Esophagus muscularis mucosa (tissue), 3 donors: ENCODE results near the gene BTBD19.

Experiments
- CTCF ChIP-seq, 3 experiments: fragments of 200-600 bp in 2 of 3; fragments of 450-650 bp in 1 of 3; sonication (generic) in 2 of 3; IDR thresholded peaks; one replicate each; pipeline ENCODE4 v1.5.1; 2017 to 2019; ENCODE audit warnings: antibody characterized with exemption in 3 of 3, mild to moderate bottlenecking in 2 of 3, moderate library complexity in 1 of 3
- POLR2AphosphoS5 ChIP-seq, 2 donors: sonication (generic); formaldehyde crosslinking; IDR thresholded peaks; one replicate each; pipeline ENCODE4 v1.6.1; 2017; ENCODE audit warnings: antibody characterized with exemption in 2 of 2

GRCh38 chr1:44806704-44807363, 1.5 kb upstream of the BTBD19 start, which contains the start of gene DYNLT4:
- TF ChIP-seq POLR2AphosphoS5 (IDR thresholded peaks at IDR 0.05) = no peak
- no peak for TF ChIP-seq CTCF (IDR thresholded peaks at IDR 0.05)
